ENCODE data around the gene APOC3.
"Not testable (repeated sequence)": the region's sequence is repeated elsewhere in the genome, so short reads cannot be mapped to it uniquely, and the experiment has no call there.

Gene APOC3

GRCh38 chr11:116832350-116833290, 2.9 kb downstream of the APOC3 start:
- no peak for DNase-seq

GRCh38 chr11:116833491-116833815, 3.7 kb downstream of the APOC3 start:
- DNase-seq, result no peak

GRCh38 chr11:116833816-116834534, 4.3 kb downstream of the APOC3 start:
- no peak for DNase-seq

- not testable (repeated sequence) for DNase-seq
Observed at GRCh38 chr11:116834535-116835041, 4.9 kb downstream of the APOC3 start.

- no peak for DNase-seq
Observed at GRCh38 chr11:116835042-116835772, 5.5 kb downstream of the APOC3 start.

- peak; percentile 17 for DNase-seq
Observed at GRCh38 chr11:116835791-116836631, 6.3 kb downstream of the APOC3 start.

GRCh38 chr11:116836632-116836991, 6.9 kb downstream of the APOC3 start:
- DNase-seq, result no peak

GRCh38 chr11:116837231-116838091, 7.8 kb downstream of the APOC3 start, which contains the start of gene APOA1:
Gene APOA1, minus strand, starts transcription at chr11:116837622. Its CDS starts 235 bp downstream, at chr11:116837387.
- DNase-seq, result no peak

GRCh38 chr11:116838321-116839084, 8.8 kb downstream of the APOC3 start:
- DNase-seq, result no peak

GRCh38 chr11:116840224-116840745, 10.6 kb downstream of the APOC3 start:
- DNase-seq, result no peak

- no peak for DNase-seq
Observed at GRCh38 chr11:116840746-116841296, 11.1 kb downstream of the APOC3 start.

- no peak for DNase-seq
Observed at GRCh38 chr11:116842117-116842516, 12.4 kb downstream of the APOC3 start.

GRCh38 chr11:116842909-116843308, 13.2 kb downstream of the APOC3 start:
- no peak for DNase-seq

GRCh38 chr11:116843661-116844060, 14.0 kb downstream of the APOC3 start:
- DNase-seq, result no peak

GRCh38 chr11:116844722-116845121, 15.0 kb downstream of the APOC3 start:
- DNase-seq, result no peak

- no peak for DNase-seq
Observed at GRCh38 chr11:116847612-116848011, 17.9 kb downstream of the APOC3 start.

- DNase-seq, result no peak
Observed at GRCh38 chr11:116849060-116849459, 19.4 kb downstream of the APOC3 start.

GRCh38 chr11:116849486-116849885, 19.8 kb downstream of the APOC3 start:
- DNase-seq, result no peak

GRCh38 chr11:116851626-116852025, 21.9 kb downstream of the APOC3 start:
- no peak for DNase-seq
